GM19193 (cell line): ENCODE data around the gene TNS3.

Experiments used
- POLR2A ChIP-seq: IDR thresholded peaks from 4 replicates; pipeline ENCODE4 v1.6.1; 2011; ENCODE audit not compliant: insufficient read depth, insufficient read length; ENCODE audit errors: extremely low read depth

The TNS3 gene

DNA sequence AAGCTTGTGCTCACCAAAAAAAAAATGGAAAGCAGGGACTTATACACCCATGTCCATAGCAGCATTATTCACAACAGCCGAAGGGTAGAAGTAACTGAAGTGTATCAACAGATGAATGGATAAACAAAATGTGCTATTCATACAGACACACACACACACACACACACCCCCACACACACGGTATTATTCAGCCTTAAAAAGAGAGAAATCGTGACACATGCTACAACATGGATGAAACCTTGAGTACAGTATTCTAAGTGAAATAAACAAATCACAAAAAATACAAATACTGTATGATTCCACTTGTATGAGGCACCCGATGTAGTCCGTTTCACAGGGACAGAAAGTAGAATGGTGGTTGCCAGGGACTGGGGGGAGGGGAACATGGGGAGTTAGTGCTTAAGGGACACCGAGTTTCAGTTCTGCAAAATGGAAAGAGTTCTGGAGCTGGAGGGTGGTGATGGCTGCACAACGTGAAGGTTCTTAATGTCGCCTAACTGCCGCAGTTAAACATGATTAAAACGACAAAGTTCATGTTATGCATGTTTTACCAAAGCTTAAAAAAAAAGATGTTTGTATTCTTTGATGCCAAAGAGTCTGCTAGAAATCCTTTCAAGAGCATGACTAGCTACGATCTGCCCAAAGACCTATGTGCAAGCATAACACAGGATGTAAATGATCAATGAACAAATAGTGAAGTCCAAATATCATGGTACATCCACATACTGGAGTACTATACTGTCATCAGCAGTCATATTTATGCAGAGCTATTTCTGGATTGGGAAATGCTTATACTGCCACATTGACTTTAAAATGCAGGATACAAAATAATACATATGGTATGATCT lies 7.2 kb downstream of the TNS3 start:
- TF ChIP-seq POLR2A = no peak

- no peak for TF ChIP-seq POLR2A
These were observed 8.0 kb downstream of the TNS3 start for GRCh38 chr7:47573758-47574481.

GRCh38 chr7:47572939-47573757 lies 8.8 kb downstream of the TNS3 start:
- TF ChIP-seq POLR2A = no peak

DNA sequence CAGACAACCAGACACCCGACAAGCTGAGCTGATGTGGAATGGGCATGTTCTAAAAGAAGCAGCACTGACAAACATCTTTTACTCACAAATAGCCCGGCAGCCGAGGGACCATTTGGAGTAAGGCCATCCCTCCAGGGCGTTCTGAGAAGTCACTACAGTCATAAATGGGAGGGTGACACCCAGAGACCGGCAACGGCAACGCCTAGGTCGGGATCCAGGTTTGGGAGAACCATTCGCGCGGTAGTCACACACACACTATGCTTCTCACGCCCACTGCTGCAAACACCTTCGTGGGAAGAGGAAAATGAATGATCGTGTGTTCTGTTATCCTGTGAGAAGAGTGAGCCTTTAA lies 9.8 kb downstream of the TNS3 start:
- TF ChIP-seq POLR2A = no peak

- TF ChIP-seq POLR2A = no peak
These were observed 10.4 kb downstream of the TNS3 start for GRCh38 chr7:47571331-47572093.

- TF ChIP-seq POLR2A = no peak
These were observed 11.3 kb downstream of the TNS3 start for GRCh38 chr7:47570649-47571050.

GRCh38 chr7:47568547-47568946 lies 13.4 kb downstream of the TNS3 start:
- TF ChIP-seq POLR2A = no peak

DNA sequence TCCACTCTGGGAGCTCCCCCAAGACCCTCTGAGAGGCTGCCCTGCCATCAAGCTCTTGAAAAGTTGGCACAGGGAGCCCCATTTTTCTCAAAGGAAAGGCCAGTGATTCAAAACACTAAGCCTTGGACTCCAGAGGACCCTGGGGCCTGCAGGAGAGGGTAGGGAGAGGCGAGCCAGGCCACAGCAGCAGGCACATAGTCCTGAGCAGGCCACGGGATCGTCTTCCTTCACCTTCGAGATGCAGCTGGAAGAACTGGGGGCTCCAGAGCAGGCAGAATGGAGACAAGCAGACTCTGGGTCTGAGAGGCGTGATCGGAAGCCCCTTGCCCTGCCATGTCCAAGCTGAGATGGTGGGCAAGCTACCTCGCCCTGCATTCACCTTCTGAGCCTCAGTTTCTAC lies 13.9 kb downstream of the TNS3 start:
- no peak for TF ChIP-seq POLR2A

GRCh38 chr7:47565640-47566250 lies 16.2 kb downstream of the TNS3 start:
- no peak for TF ChIP-seq POLR2A

GRCh38 chr7:47563521-47563920 lies 18.4 kb downstream of the TNS3 start:
- TF ChIP-seq POLR2A = no peak

DNA sequence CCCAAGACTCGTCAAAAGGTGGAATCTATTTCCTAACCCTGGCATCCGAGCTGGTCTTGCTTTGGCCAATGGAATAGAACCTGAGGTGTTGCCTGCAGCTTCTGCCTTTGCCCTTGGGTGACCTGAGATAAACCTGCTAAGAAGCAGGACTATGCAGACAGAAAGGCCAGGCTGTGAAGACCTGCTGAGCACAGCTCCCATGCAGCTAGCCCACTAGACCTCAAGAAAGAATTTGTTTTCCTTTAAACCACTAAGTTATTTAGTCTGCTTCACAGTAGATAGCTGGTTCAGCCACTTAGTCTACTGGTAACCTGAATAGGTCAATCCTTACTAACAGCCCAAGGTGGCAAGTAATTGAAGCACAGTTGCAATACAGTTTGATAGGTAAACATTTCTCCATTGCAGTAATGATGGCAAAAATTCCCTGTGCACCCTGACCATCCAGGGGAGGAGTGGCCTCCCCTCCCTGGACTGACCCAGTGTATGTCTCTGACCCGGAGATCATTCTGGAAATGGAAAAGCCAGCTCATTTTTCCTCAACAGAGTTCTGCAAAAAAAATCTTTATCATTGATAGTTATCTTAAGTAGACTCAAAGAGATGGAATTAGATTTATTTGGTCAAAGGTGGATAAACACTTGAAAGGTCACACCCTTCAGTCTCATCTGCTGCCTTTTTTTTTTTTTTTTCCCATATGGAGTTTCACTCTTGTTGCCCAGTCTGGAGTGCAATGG lies 20.0 kb downstream of the TNS3 start:
- TF ChIP-seq POLR2A = no peak

DNA sequence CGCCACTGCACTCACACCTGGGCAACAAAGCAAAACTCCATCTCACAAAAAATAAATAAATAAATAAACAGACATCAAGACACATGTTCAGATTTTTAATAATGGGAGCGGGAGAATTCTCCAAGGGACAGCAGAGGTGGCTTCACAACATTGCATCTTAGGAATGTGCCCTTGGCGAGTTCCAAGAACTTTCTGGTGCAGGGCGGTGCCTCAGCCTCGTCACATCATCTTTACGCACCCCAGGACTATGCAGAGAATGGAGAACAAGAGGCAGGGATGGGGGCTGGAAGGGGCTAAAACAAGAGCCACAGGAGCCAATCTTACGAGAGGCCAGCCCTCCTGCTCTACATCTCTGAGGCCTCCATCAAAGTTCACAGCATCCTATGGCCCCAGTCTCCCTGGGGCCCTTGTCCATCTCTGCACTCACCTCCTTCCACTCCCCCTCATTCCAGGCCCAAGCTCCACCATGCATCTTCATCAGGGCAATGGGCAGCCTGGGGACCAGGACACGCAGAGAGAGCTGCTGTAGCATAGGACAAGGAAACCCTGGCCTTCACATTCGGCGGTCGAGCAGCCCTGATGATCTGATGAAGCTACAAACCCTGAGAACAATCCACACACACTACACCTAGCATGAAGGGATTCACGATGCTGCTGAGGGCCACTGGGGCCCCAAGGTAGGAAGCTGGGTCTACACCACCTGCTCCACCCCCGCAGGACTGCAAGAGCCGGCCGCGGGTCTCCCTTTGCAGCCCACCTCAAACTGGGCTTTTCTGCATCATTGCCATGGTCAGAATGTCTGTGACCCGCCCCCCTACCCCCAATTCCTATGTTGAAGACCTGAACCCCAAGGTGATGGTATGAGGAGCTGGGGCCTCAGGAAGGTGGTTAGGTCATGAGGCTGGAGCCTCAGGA lies 22.3 kb downstream of the TNS3 start:
- no peak for TF ChIP-seq POLR2A
